ENCODE data around the gene BRINP2.
"Not testable (repeated sequence)": the region's sequence is repeated elsewhere in the genome, so short reads cannot be mapped to it uniquely, and the experiment has no call there.

The BRINP2 gene

DNA sequence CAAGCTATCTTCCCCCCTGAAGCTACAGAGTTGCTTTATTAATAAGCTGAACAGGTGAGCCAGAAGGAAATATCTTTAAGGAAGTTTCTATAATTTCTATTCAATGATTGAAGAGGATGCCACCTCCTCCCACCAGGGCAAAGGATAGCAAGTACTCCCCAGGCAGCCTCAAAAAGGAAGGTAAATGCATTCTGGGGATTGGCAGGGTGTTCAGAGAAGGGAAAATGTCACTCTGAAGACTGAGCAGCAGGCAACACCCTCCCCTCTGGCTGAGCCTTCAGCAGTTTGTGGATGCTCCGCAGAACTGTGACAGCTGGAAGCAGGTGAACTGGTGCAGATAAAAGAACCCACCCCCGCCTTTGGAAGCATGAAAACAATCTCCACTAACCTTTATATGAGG, 140.8 kb downstream of the BRINP2 start:
- no peaks in the 10 kb centered on the region for H3K36me3 ChIP-seq (ENCODE audit: insufficient read depth, low read length)
- no peak overlapping the region for H3K9ac ChIP-seq (ENCODE audit: low read length)
- H4K20me1 ChIP-seq (ENCODE audit: insufficient read depth, low read length): no peaks in the 10 kb centered on the region
- no peak overlapping the region for H2AFZ ChIP-seq (ENCODE audit: low read length)
- H3K27ac ChIP-seq (ENCODE audit: low read depth, low read length, poor library complexity, severe bottlenecking): no peak overlapping the region
- no peaks in the 10 kb centered on the region for H3F3A ChIP-seq (ENCODE audit: insufficient read depth, low read length)
- no peaks in the 10 kb centered on the region for H3K9me2 ChIP-seq (ENCODE audit: low read depth, low read length)
- H3K27me3 ChIP-seq (ENCODE audit: insufficient read depth, low read length): no peaks in the 10 kb centered on the region
- no peak overlapping the region for H3K4me2 ChIP-seq (ENCODE audit: low read length)
- no peaks in the 10 kb centered on the region for H3K4me1 ChIP-seq (ENCODE audit: insufficient read depth, low read length, severe bottlenecking)
- no peak for TF ChIP-seq EZH2 (IDR thresholded peaks at IDR 0.05; ENCODE audit: borderline replicate concordance, low read length)
- TF ChIP-seq, protein P1, sequence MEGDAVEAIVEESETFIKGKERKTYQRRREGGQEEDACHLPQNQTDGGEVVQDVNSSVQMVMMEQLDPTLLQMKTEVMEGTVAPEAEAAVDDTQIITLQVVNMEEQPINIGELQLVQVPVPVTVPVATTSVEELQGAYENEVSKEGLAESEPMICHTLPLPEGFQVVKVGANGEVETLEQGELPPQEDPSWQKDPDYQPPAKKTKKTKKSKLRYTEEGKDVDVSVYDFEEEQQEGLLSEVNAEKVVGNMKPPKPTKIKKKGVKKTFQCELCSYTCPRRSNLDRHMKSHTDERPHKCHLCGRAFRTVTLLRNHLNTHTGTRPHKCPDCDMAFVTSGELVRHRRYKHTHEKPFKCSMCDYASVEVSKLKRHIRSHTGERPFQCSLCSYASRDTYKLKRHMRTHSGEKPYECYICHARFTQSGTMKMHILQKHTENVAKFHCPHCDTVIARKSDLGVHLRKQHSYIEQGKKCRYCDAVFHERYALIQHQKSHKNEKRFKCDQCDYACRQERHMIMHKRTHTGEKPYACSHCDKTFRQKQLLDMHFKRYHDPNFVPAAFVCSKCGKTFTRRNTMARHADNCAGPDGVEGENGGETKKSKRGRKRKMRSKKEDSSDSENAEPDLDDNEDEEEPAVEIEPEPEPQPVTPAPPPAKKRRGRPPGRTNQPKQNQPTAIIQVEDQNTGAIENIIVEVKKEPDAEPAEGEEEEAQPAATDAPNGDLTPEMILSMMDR (IDR thresholded peaks at IDR 0.05; ENCODE audit: low read length): no peak
- no peaks in the 10 kb centered on the region for H3K79me2 ChIP-seq (ENCODE audit: insufficient read depth, low read length)
- no peak overlapping the region for H3K4me3 ChIP-seq (ENCODE audit: low read depth, low read length, poor library complexity, severe bottlenecking)
- no peaks in the 10 kb centered on the region for H3K9me3 ChIP-seq (ENCODE audit: low read length)

DNA sequence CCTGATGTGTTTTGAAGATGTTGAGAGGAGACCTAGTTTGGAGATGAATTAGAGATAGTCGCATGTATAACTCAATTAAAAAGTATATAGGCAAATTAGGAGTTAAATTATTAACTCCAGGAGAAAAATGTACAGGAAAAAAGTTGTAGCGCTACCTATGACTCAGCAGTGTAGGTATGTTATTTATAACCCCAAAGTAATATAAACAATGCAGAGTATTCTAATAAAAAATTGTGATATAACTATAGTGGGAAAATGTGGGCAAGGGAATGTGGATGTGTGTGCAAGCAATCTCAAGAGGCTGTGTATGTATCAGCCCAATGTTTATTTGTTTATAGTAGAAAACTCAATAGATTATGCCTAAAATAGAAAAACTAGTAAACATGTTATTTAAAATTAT, 144.5 kb downstream of the BRINP2 start:
- TF ChIP-seq EZH2 (IDR thresholded peaks at IDR 0.05; ENCODE audit: borderline replicate concordance, low read length): no peak
- TF ChIP-seq, protein P1 (IDR thresholded peaks at IDR 0.05; ENCODE audit: low read length): no peak
- H3K9ac ChIP-seq (ENCODE audit: low read length): no peak overlapping the region
- no peaks in the 10 kb centered on the region for H3K27me3 ChIP-seq (ENCODE audit: insufficient read depth, low read length)
- no peak overlapping the region for H3K4me2 ChIP-seq (ENCODE audit: low read length)
- H3K27ac ChIP-seq (ENCODE audit: low read depth, low read length, poor library complexity, severe bottlenecking): no peak overlapping the region
- H3K9me3 ChIP-seq (ENCODE audit: low read length): no peaks in the 10 kb centered on the region
- H4K20me1 ChIP-seq (ENCODE audit: insufficient read depth, low read length): no peaks in the 10 kb centered on the region
- H3K4me1 ChIP-seq (ENCODE audit: insufficient read depth, low read length, severe bottlenecking): no peaks in the 10 kb centered on the region
- no peaks in the 10 kb centered on the region for H3K36me3 ChIP-seq (ENCODE audit: insufficient read depth, low read length)
- H2AFZ ChIP-seq (ENCODE audit: low read length): no peak overlapping the region
- no peaks in the 10 kb centered on the region for H3K9me2 ChIP-seq (ENCODE audit: low read depth, low read length)
- H3K4me3 ChIP-seq (ENCODE audit: low read depth, low read length, poor library complexity, severe bottlenecking): no peak overlapping the region
- H3K79me2 ChIP-seq (ENCODE audit: insufficient read depth, low read length): no peaks in the 10 kb centered on the region
- no peaks in the 10 kb centered on the region for H3F3A ChIP-seq (ENCODE audit: insufficient read depth, low read length)

DNA sequence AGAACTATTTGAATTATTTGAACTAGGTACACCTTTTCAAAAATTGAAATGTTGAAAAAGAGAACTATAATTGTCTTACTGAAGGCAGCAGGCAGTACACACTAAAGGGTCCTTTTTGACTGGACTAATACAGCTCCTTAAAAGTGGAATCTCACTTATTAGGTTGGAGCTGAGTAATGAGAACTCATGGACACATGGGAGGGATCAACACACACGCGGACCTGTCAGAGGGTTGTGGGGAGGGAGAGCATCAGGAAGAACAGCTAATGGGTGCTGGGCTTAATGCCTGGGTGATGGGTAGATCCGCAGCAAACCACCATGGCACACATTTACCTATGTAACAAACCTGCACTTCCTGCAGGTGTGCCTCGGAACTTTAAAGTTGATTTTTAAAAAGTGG, 145.0 kb downstream of the BRINP2 start:
- no peaks in the 10 kb centered on the region for H3K27me3 ChIP-seq (ENCODE audit: insufficient read depth, low read length)
- TF ChIP-seq EZH2 (IDR thresholded peaks at IDR 0.05; ENCODE audit: borderline replicate concordance, low read length): no peak
- TF ChIP-seq, protein P1 (IDR thresholded peaks at IDR 0.05; ENCODE audit: low read length): no peak
- H3K9me2 ChIP-seq (ENCODE audit: low read depth, low read length): no peaks in the 10 kb centered on the region
- no peak overlapping the region for H3K4me3 ChIP-seq (ENCODE audit: low read depth, low read length, poor library complexity, severe bottlenecking)
- no peaks in the 10 kb centered on the region for H3K79me2 ChIP-seq (ENCODE audit: insufficient read depth, low read length)
- H3K4me1 ChIP-seq (ENCODE audit: insufficient read depth, low read length, severe bottlenecking): no peaks in the 10 kb centered on the region
- no peaks in the 10 kb centered on the region for H3K9me3 ChIP-seq (ENCODE audit: low read length)
- H3K9ac ChIP-seq (ENCODE audit: low read length): no peak overlapping the region
- H2AFZ ChIP-seq (ENCODE audit: low read length): no peak overlapping the region
- H3K36me3 ChIP-seq (ENCODE audit: insufficient read depth, low read length): no peaks in the 10 kb centered on the region
- no peaks in the 10 kb centered on the region for H3F3A ChIP-seq (ENCODE audit: insufficient read depth, low read length)
- no peak overlapping the region for H3K4me2 ChIP-seq (ENCODE audit: low read length)
- H4K20me1 ChIP-seq (ENCODE audit: insufficient read depth, low read length): no peaks in the 10 kb centered on the region
- H3K27ac ChIP-seq (ENCODE audit: low read depth, low read length, poor library complexity, severe bottlenecking): no peak overlapping the region

DNA sequence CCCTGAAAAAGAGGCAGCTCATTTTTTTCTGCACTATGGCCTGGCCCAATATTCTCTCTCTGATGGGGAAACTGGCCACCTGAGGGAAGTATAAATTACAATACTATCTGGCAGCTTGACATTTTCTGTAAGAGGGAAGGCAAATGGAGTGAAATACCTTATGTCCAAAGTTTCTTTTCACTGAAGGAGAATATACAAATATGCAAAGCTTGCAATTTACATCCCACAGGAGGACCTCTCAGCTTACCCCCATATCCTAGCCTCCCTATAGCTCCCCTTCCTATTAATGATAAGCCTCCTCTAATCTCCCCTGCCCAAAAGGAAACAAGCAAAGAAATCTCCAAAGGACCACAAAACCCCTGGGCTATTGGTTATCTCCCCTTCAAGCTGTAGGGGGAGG, 150.7 kb downstream of the BRINP2 start:
- H3K4me3 ChIP-seq (ENCODE audit: low read depth, low read length, poor library complexity, severe bottlenecking); H3K79me2 ChIP-seq (ENCODE audit: insufficient read depth, low read length); H3K9me2 ChIP-seq (ENCODE audit: low read depth, low read length); H3K9ac ChIP-seq (ENCODE audit: low read length); H3K4me1 ChIP-seq (ENCODE audit: insufficient read depth, low read length, severe bottlenecking); H2AFZ ChIP-seq (ENCODE audit: low read length); H3K4me2 ChIP-seq (ENCODE audit: low read length); H3K9me3 ChIP-seq (ENCODE audit: low read length); H3K36me3 ChIP-seq (ENCODE audit: insufficient read depth, low read length); H4K20me1 ChIP-seq (ENCODE audit: insufficient read depth, low read length); H3F3A ChIP-seq (ENCODE audit: insufficient read depth, low read length); H3K27me3 ChIP-seq (ENCODE audit: insufficient read depth, low read length); H3K27ac ChIP-seq (ENCODE audit: low read depth, low read length, poor library complexity, severe bottlenecking): not testable (repeated sequence)
